HL-60 (cell line): ENCODE measurements around the gene ANKRD22.

ENCODE experiments used
- DNase-seq, 2 experiments: peaks; one replicate each; pipeline ENCODE4 v3.0.0-alpha.2; 2010 to 2020; ENCODE audit warnings: low read depth in 1 of 2, low spot score in 1 of 2
- H3K27ac ChIP-seq: fragments of 250-450 bp; sonication (Bioruptor Pico); replicated peaks from 2 replicates; pipeline ENCODE4 v1.5.1; 2020; ENCODE audit warnings: mild to moderate bottlenecking, moderate library complexity
- H3K27me3 ChIP-seq: fragments of 250-450 bp; sonication (Bioruptor Pico); 2 replicates; pipeline ENCODE4 v1.5.1; 2021; ENCODE audit warnings: mild to moderate bottlenecking, moderate library complexity; ENCODE audit not compliant: insufficient read depth, poor library complexity, severe bottlenecking
- H3K4me3 ChIP-seq: replicated peaks from 2 replicates; pipeline ENCODE4 v1.5.1; 2011; ENCODE audit warnings: mild to moderate bottlenecking, control low read depth, low read length; ENCODE audit not compliant: insufficient read depth
- GABPA ChIP-seq: IDR thresholded peaks from 2 replicates; pipeline ENCODE4 v1.6.1; 2012; ENCODE audit warnings: low read depth
- POLR2AphosphoS5 ChIP-seq: IDR thresholded peaks from 2 replicates; pipeline ENCODE4 v1.6.1; 2012; ENCODE audit warnings: low read depth
- REST ChIP-seq: IDR thresholded peaks from 2 replicates; pipeline ENCODE4 v1.6.1; 2012; ENCODE audit warnings: low read depth; ENCODE audit not compliant: insufficient replicate concordance
- SPI1 ChIP-seq: IDR thresholded peaks from 2 replicates; pipeline ENCODE4 v1.6.1; 2012; ENCODE audit warnings: low read depth, mild to moderate bottlenecking, borderline replicate concordance
- TF ChIP-seq, protein P1 (sequence below): IDR thresholded peaks from one replicate; pipeline ENCODE4 v1.5.1; 2011; ENCODE audit warnings: low read length, control low read depth, inconsistent platforms; ENCODE audit not compliant: insufficient read depth

The ANKRD22 gene

GRCh38 chr10:88874281-88874680 lies 22.6 kb upstream of the ANKRD22 start:
- no peak for DNase-seq
- Histone ChIP-seq H3K27ac (no peak overlapping the region), H3K27me3 (no peaks in the 10 kb centered on the region), H3K4me3 (no peak overlapping the region)
- TF ChIP-seq POLR2AphosphoS5 (no peak), GABPA (no peak), REST (no peak), SPI1 (no peak)
- TF ChIP-seq, protein P1, sequence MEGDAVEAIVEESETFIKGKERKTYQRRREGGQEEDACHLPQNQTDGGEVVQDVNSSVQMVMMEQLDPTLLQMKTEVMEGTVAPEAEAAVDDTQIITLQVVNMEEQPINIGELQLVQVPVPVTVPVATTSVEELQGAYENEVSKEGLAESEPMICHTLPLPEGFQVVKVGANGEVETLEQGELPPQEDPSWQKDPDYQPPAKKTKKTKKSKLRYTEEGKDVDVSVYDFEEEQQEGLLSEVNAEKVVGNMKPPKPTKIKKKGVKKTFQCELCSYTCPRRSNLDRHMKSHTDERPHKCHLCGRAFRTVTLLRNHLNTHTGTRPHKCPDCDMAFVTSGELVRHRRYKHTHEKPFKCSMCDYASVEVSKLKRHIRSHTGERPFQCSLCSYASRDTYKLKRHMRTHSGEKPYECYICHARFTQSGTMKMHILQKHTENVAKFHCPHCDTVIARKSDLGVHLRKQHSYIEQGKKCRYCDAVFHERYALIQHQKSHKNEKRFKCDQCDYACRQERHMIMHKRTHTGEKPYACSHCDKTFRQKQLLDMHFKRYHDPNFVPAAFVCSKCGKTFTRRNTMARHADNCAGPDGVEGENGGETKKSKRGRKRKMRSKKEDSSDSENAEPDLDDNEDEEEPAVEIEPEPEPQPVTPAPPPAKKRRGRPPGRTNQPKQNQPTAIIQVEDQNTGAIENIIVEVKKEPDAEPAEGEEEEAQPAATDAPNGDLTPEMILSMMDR, result no peak

DNA sequence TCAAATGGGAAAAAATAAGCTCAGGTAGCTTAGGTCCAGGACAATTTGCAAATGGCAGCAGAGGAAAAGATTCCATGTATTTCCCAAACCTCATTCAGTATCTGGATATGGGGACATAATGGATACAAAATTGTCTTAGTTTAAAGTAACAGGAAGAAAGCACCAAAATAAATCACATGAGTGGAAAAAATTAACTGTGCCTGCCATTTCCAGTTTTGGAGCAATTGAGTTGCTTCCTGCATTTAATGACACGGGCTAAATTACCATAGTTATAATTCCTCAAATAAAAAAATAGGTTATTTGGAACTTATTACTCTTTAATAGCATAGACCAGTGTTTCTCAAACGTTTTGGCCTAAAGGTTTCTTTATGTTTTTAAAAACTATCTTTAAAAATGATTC lies 22.1 kb upstream of the ANKRD22 start:
- no peak for TF ChIP-seq REST
- TF ChIP-seq, protein P1, result no peak
- TF ChIP-seq GABPA, result no peak
- TF ChIP-seq POLR2AphosphoS5, result no peak
- no peak for TF ChIP-seq SPI1
- DNase-seq, result no peak
- H3K27me3 ChIP-seq, result no peaks in the 10 kb centered on the region
- no peak overlapping the region for H3K27ac ChIP-seq
- H3K4me3 ChIP-seq, result no peak overlapping the region

DNA sequence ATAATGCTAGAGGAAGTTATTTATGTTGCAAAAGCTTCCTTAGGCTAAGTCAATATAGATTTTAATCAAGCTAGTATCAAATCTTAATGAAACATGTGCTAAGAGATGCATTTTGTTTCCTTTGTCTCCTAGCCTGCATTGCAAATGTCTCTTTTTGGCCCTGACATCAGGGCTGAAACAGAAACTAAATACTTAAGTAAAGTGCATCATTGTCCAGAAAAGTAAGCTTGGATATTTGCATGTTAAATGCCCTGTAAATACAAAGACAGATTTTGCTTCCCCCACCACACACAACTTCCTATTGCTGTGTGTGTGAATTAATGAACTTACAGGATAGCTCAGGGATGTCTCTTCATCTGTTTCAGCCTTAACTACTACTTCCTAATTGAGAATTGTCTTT lies 18.4 kb upstream of the ANKRD22 start:
- Histone ChIP-seq H3K4me3 (no peak overlapping the region), H3K27ac (no peak overlapping the region)

More for the DNA sequence above, 18.4 kb upstream of the ANKRD22 start:
- no peaks in the 10 kb centered on the region for H3K27me3 ChIP-seq
- no peak for TF ChIP-seq REST
- TF ChIP-seq, protein P1, result no peak
- TF ChIP-seq SPI1, result no peak
- TF ChIP-seq POLR2AphosphoS5, result no peak
- no peak for TF ChIP-seq GABPA
- DNase-seq, result no peak
